ENCODE data around the gene RRP8.

Gene RRP8

DNA sequence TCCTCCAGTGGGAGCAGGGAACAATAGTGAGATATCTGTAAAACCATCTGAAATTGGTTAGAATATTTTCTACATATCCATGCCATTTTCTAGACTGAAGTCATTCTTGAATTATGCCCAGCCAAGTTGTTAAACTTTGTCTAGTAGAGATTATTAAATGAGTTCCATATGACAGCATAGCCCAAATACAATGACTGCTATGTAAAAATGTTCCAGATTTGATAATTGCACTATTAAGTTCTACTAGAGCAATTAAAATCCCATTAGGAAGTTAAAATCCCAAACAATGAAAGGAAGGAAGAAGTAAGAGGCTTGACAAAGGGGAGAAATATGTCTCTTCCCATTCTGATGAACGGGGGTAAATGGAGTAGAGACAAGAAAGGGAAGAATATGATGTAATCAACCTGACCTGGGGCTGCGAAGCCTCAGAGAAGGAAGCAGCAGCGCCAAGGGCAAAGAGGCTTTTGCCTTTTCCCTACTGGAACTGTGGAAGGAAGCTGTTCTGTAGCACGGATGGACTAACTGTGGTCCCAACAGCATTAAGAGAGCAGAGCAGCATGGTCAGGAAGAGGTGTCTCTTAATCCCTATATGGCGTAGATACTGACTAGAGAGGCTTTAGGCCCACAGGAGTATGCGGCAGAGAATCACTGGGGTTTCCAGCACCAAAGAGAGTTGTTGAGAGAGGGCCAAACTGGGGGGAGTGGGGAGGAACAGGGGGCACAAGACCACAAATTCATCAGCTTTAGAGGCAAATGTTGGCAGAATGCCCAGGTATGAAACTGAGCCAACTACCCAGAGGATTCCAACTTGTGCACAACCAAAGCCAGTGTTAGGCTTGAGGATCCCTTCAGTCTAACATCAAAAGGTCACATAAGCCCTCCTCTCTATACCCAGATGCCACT is 26.7 kb downstream of the RRP8 start:
- no peak overlapping the region for H3K4me3 ChIP-seq (ENCODE audit: low read depth, low read length)
- TF ChIP-seq, protein P1, sequence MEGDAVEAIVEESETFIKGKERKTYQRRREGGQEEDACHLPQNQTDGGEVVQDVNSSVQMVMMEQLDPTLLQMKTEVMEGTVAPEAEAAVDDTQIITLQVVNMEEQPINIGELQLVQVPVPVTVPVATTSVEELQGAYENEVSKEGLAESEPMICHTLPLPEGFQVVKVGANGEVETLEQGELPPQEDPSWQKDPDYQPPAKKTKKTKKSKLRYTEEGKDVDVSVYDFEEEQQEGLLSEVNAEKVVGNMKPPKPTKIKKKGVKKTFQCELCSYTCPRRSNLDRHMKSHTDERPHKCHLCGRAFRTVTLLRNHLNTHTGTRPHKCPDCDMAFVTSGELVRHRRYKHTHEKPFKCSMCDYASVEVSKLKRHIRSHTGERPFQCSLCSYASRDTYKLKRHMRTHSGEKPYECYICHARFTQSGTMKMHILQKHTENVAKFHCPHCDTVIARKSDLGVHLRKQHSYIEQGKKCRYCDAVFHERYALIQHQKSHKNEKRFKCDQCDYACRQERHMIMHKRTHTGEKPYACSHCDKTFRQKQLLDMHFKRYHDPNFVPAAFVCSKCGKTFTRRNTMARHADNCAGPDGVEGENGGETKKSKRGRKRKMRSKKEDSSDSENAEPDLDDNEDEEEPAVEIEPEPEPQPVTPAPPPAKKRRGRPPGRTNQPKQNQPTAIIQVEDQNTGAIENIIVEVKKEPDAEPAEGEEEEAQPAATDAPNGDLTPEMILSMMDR (IDR thresholded peaks at IDR 0.05; ENCODE audit: borderline replicate concordance, insufficient read depth, low read depth, low read length) = no peak

DNA sequence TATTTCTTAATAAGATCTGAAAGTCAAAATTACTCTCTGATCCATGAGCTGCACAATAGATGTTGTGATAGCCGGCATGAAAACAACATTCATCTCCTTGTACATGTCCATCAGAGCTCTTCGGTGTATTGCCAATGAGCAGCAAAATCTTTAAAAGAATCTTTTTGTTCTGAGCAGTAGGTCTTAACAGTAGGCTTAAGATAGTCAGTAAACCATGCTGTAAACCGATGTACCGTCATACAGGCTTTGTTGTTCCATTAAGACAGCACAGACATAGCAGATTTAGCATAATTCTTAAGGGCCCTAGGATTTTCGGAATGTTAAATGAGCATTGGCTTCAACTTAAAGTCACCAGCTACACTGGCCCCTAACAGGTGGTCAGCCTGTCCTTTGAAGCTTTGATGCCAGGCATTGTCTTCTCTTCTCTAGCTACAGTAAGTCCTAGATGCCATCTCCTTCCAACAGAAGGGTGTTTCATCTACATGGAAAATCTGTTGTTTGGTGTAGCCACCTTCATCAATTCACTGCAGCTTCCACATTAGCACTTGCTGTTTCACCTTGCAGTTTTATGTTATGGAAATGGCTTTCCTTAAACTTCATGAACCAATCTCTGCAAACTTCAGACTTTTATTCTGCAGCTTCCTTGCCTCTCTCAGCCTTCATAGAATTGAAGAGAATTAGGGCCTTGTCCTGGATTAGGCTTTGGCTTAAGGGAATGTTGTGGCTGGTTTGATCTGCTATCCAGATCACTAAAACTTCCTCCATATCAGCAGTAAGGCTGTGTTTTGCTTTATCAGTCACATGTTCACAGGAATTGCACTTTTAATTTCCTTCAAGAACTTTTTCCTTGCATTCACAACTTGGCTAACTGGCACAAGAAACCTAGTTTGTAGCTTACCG is 28.4 kb downstream of the RRP8 start:
- TF ChIP-seq, protein P1 (IDR thresholded peaks at IDR 0.05; ENCODE audit: borderline replicate concordance, insufficient read depth, low read depth, low read length) = no peak
- no peak overlapping the region for H3K4me3 ChIP-seq (ENCODE audit: low read depth, low read length)

DNA sequence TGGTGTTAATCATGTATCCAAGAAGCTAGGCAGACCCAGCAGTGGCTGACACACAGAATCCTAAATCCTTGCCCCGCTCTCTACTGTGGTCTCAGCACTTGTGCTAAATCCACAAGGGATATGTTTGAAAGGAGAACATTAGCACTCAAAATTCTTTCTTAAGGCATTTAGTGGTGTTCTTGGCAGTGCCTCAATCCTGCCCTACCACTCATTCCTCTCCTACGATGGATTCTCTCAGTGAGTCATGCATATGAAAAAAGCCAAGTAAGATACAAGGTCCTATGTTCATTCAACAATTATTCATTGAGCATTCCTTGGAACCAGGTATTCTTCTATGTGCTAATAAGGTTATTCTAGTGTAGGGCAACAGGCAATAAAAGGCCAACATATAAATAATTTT is 31.2 kb downstream of the RRP8 start:
- TF ChIP-seq, protein P1 (IDR thresholded peaks at IDR 0.05; ENCODE audit: borderline replicate concordance, insufficient read depth, low read depth, low read length) = no peak
- no peak overlapping the region for H3K4me3 ChIP-seq (ENCODE audit: low read depth, low read length)

DNA sequence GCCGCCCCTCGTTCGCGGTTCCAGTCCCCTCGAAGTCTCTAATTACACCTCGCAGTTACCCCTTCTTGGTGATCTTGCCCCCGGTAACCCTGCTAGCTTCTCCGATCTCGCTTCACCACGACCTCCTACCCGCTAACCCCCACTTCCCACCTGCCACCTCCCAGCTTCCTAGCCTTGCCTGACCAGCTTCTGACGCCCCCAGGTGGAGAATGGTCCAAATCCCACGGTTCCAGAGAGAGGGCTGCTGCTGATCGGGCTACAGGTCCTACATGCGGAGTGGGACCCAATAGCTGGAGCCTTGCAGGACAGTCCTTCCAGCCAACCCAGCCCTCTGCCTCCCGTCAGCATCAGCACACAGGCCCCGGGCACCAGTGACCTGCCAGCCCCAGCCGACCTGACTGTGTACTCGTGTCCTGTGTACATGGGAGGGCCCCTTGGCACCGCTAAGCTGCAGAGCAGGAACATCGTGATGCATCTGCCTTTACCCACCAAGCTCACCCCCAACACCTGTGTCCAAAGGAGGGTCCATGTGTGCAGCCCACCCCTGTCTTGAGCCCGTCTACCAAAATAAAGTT is 31.9 kb downstream of the RRP8 start:
- no peak overlapping the region for H3K4me3 ChIP-seq (ENCODE audit: low read depth, low read length)
- TF ChIP-seq, protein P1 (IDR thresholded peaks at IDR 0.05; ENCODE audit: borderline replicate concordance, insufficient read depth, low read depth, low read length) = no peak

DNA sequence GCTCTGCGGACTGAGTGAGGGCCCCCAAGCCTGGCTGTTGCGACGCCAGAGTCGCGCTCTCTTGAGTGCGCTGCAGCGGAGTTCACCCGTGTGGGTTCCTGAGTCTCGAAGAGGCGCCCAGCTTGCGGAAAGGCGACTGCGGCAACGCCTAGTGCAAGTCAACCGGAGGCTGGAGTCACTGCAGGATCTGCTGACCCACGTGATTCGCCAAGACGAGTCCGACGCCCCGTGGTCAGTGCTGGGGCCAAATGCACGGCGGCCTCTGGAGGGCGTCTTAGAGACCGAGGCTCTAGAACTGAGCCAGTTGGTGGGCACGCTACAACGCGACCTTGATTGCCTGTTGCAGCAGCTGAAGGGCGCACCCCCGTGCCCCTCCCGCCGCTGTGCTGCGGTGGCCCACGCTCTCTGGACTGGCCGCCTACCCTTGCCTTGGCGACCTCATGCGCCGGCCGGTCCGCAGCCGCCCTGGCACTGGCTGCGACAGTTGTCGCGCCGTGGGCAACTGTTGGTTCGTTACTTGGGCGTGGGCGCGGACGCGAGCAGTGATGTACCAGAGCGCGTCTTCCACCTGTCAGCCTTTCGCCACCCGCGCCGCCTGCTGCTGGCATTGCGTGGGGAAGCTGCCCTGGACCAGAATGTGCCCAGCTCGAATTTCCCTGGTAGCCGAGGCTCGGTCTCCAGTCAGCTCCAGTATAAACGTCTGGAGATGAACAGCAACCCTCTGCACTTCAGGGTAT is 32.6 kb downstream of the RRP8 start:
- TF ChIP-seq, protein P1 (IDR thresholded peaks at IDR 0.05; ENCODE audit: borderline replicate concordance, insufficient read depth, low read depth, low read length) = no peak

DNA sequence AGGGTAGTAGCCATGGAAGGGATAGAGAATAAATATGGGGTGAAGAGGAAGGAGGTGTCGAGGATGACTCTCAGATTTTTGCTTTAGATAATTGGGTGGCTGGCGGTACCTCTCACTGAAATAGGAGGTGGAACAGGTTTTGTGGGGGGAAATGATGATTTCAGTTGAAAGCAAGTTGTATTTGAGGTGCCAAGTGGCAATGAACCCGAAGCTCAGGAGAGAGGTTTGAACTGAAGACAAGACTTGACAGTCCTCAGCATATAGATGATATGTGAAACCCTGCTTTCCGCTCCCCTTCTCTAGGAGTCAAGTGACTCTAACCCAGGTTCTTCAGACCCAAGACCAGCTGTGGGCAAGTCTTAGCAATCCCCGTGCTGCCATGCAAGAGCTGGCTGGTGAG is 33.7 kb downstream of the RRP8 start:
- TF ChIP-seq, protein P1 (IDR thresholded peaks at IDR 0.05; ENCODE audit: borderline replicate concordance, insufficient read depth, low read depth, low read length) = no peak
- H3K4me3 ChIP-seq (ENCODE audit: low read depth, low read length) = no peak overlapping the region

More for the DNA sequence above, 32.6 kb downstream of the RRP8 start:
- no peak overlapping the region for H3K4me3 ChIP-seq (ENCODE audit: low read depth, low read length)
